Measurements from ENCODE around the gene RNF144A. TPM values are rescaled to one million over a fixed set of nuclear protein-coding genes. Genes with fewer than 3 reads are reported as not detected.
A peak's percentile ranks its signal among the peaks of the same experiment; 100 is the strongest.

Gene RNF144A
- polyA plus RNA-seq, 1 of the 3 experiments (the other 2 are of a cell fraction), result 15.6 TPM

- H3K27ac ChIP-seq (ENCODE audit: low read depth in 2 of 2, low read length in 1 of 2), result peak overlapping the region; percentile 99
- H3K9me2 ChIP-seq, result no peaks in the 10 kb centered on the region
- no peaks in the 10 kb centered on the region for H3K27me3 ChIP-seq (ENCODE audit: insufficient read depth)
- CTCF ChIA-PET, result interaction anchor here (3.7 to 17.6 kb wide), 4 partner anchors 15 to 114 kb away, joined by 24 to 437 read pairs (median 177); partner anchors contain the start of gene RNF144A
- WGBS (ENCODE audit: low lambda C conversion rate), result 37% methylated on average over 10 of the region's 10 CpGs
- POLR2A ChIA-PET, result interaction anchor here (1.2 kb wide), 1 partner anchor 1672 kb away, joined by 4 read pairs; the partner anchor contains the start of gene ID2
- H3K36me3 ChIP-seq (replicated peaks in 1 of 2; ENCODE audit: control insufficient read depth in 1 of 2, insufficient read depth in 2 of 2, low read length in 1 of 2), result no peaks in the 10 kb centered on the region
- H4K20me1 ChIP-seq (ENCODE audit: insufficient read depth), result no peaks in the 10 kb centered on the region
- H3K79me2 ChIP-seq (ENCODE audit: insufficient read depth), result no peaks in the 10 kb centered on the region
- peak overlapping the region; percentile 69; the same call in 1 of the 2 replicates for H3K9ac ChIP-seq
- no peak overlapping the region for H2AFZ ChIP-seq (ENCODE audit: low read depth)
- peaks cover 56% of the 10 kb centered on the region for H3F3A ChIP-seq (replicated peaks; ENCODE audit: insufficient read depth)
- H3K9me3 ChIP-seq, result no peaks in the 10 kb centered on the region
- peak overlapping the region; percentile 58 for H3K4me2 ChIP-seq
- no peak for DNase-seq
- no peak overlapping the region for H3K4me3 ChIP-seq (ENCODE audit: low read depth in 2 of 2, low read length in 1 of 2)
- peaks cover 54 to 92% of the 10 kb centered on the region in 2 experiments for H3K4me1 ChIP-seq (ENCODE audit: control insufficient read depth in 1 of 2, insufficient read depth in 2 of 2, low read depth in 1 of 2, low read length in 1 of 2)
- TF ChIP-seq, protein P1, sequence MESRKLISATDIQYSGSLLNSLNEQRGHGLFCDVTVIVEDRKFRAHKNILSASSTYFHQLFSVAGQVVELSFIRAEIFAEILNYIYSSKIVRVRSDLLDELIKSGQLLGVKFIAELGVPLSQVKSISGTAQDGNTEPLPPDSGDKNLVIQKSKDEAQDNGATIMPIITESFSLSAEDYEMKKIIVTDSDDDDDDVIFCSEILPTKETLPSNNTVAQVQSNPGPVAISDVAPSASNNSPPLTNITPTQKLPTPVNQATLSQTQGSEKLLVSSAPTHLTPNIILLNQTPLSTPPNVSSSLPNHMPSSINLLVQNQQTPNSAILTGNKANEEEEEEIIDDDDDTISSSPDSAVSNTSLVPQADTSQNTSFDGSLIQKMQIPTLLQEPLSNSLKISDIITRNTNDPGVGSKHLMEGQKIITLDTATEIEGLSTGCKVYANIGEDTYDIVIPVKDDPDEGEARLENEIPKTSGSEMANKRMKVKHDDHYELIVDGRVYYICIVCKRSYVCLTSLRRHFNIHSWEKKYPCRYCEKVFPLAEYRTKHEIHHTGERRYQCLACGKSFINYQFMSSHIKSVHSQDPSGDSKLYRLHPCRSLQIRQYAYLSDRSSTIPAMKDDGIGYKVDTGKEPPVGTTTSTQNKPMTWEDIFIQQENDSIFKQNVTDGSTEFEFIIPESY (IDR thresholded peaks at IDR 0.05; ENCODE audit: borderline replicate concordance, low read depth), result peak; percentile 42; the same call in 1 of the 2 replicates
- peak; percentile 79 for TF ChIP-seq JUND (IDR thresholded peaks at IDR 0.05)
- TF ChIP-seq RXRA (IDR thresholded peaks at IDR 0.05; ENCODE audit: borderline replicate concordance, low read depth), result peak; percentile 88
- TF ChIP-seq, protein P2, sequence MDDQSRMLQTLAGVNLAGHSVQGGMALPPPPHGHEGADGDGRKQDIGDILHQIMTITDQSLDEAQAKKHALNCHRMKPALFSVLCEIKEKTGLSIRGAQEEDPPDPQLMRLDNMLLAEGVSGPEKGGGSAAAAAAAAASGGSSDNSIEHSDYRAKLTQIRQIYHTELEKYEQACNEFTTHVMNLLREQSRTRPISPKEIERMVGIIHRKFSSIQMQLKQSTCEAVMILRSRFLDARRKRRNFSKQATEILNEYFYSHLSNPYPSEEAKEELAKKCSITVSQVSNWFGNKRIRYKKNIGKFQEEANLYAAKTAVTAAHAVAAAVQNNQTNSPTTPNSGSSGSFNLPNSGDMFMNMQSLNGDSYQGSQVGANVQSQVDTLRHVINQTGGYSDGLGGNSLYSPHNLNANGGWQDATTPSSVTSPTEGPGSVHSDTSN (IDR thresholded peaks at IDR 0.05), result peak; percentile 89
- TF ChIP-seq EP300 (IDR thresholded peaks at IDR 0.05; ENCODE audit: borderline replicate concordance in 1 of 2, low read depth in 1 of 2, low read length in 1 of 2), result peak; percentile 36 to 95; a peak in 3 of 4 replicates
- no peak for TF ChIP-seq RCOR1 (IDR thresholded peaks at IDR 0.05; ENCODE audit: low read length)
- peak; percentile 79; the same call in 1 of the 2 replicates for TF ChIP-seq RFX5 (IDR thresholded peaks at IDR 0.05; ENCODE audit: low read length)
- TF ChIP-seq FOSL2 (IDR thresholded peaks at IDR 0.05; ENCODE audit: borderline replicate concordance, low read depth), result peak; percentile 78; the same call in 1 of the 2 replicates
- TF ChIP-seq YY1 (IDR thresholded peaks at IDR 0.05; ENCODE audit: low read depth), result no peak
- no peak for TF ChIP-seq FOXJ3 (CRISPR knock-in tag; IDR thresholded peaks at IDR 0.05)
- TF ChIP-seq IRF3 (IDR thresholded peaks at IDR 0.05; ENCODE audit: low read depth, low read length), result no peak
- peak; percentile 88 for TF ChIP-seq MAX (IDR thresholded peaks at IDR 0.05; ENCODE audit: low read depth)
- no peak for TF ChIP-seq RAD21 (IDR thresholded peaks at IDR 0.05; ENCODE audit: low read length)
- peak; percentile 94 for TF ChIP-seq NFIC (IDR thresholded peaks at IDR 0.05; ENCODE audit: borderline replicate concordance)
- no peak for TF ChIP-seq CTCF (IDR thresholded peaks at IDR 0.05)
- TF ChIP-seq SIN3A (IDR thresholded peaks at IDR 0.05; ENCODE audit: borderline replicate concordance, low read depth, low read length), result peak; percentile 64; the same call in 1 of the 2 replicates
- TF ChIP-seq, protein P3, sequence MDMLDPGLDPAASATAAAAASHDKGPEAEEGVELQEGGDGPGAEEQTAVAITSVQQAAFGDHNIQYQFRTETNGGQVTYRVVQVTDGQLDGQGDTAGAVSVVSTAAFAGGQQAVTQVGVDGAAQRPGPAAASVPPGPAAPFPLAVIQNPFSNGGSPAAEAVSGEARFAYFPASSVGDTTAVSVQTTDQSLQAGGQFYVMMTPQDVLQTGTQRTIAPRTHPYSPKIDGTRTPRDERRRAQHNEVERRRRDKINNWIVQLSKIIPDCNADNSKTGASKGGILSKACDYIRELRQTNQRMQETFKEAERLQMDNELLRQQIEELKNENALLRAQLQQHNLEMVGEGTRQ (IDR thresholded peaks at IDR 0.05; ENCODE audit: borderline replicate concordance, low read depth, low read length), result no peak
- no peak for TF ChIP-seq MXI1 (IDR thresholded peaks at IDR 0.05; ENCODE audit: low read depth, low read length)
- TF ChIP-seq GABPA (IDR thresholded peaks at IDR 0.05; ENCODE audit: low read depth), result no peak
- TF ChIP-seq FOXM1 (IDR thresholded peaks at IDR 0.05; ENCODE audit: low read depth), result no peak
- TF ChIP-seq SMC3 (IDR thresholded peaks at IDR 0.05; ENCODE audit: low read depth, low read length), result no peak
- TF ChIP-seq GATA2 (CRISPR knock-in tag; IDR thresholded peaks at IDR 0.05), result no peak
Observed at GRCh38 chr2:7010391-7011054, 93.3 kb downstream of the RNF144A start.
